ENCODE results near the gene MBP. TPM values are rescaled to one million over a fixed set of nuclear protein-coding genes. Genes with fewer than 3 reads are reported as not detected.

Gene MBP
- total RNA-seq, 4 donors from 2014 or later, result 40.9 to 67.7 (median 51.8) TPM

- peak overlapping the region; percentile 78 to 91 (median 84) for H3K27ac ChIP-seq
- peak overlapping the region in 2 of 4 donors; percentile 0 to 7 for H3K4me3 ChIP-seq
- H3K27me3 ChIP-seq, result no peaks in the 10 kb centered on the region
- TF ChIP-seq CTCF (IDR thresholded peaks at IDR 0.05) (no peak), POLR2A (IDR thresholded peaks at IDR 0.05) (no peak)
- H3K4me1 ChIP-seq, result peaks cover 19 to 57% (median 43%) of the 10 kb centered on the region in 4 donors
- no peaks in the 10 kb centered on the region for H3K36me3 ChIP-seq
- peak in 1 of 3 donors; percentile 45 for DNase-seq
- no peaks in the 10 kb centered on the region for H3K9me3 ChIP-seq
Measured at GRCh38 chr18:77054288-77054605, 78.3 kb downstream of the MBP start.

DNA sequence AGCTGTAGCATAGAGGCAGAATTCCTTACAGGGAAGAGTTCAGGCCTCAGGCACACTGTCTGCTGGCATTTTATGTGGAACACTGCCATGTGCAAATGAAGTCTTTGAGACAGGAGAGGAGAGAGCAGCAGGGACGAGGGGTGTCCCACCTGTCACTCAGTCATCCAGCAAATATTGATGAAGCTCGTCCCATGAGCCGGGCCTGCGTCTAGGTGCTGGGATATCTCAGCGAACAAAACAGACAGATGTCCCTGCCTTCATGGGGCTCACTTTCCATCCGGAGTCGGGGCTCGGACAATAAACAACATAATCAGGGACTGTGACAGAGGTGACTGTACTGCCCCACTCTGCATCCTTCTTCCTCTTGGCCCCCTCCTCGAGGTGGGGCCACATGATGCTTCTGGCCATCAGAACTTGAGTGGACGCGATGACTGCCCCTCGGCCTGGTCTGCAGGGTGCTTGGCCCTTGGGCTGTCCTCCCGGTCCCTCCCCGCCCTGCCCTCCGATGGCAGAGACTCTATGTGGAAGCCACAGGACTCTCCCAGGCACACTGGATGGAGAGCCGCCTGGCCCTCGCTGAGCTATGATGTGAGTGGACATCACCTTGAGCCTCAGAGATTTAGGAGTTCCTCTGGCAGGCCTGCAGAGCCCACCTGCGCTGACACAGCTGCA is 78.8 kb downstream of the MBP start:
- peak in 1 of 3 donors; percentile 15 for DNase-seq
- Histone ChIP-seq H3K36me3 (no peaks in the 10 kb centered on the region), H3K4me1 (peaks cover 19 to 54% (median 43%) of the 10 kb centered on the region in 4 donors), H3K9me3 (no peaks in the 10 kb centered on the region), H3K27me3 (no peaks in the 10 kb centered on the region), H3K27ac (peak overlapping the region; percentile 78 to 91 (median 84)), H3K4me3 (peak overlapping the region in 1 of 4 donors; percentile 7)
- no peak for TF ChIP-seq POLR2A (IDR thresholded peaks at IDR 0.05)
- TF ChIP-seq CTCF (IDR thresholded peaks at IDR 0.05), result no peak

DNA sequence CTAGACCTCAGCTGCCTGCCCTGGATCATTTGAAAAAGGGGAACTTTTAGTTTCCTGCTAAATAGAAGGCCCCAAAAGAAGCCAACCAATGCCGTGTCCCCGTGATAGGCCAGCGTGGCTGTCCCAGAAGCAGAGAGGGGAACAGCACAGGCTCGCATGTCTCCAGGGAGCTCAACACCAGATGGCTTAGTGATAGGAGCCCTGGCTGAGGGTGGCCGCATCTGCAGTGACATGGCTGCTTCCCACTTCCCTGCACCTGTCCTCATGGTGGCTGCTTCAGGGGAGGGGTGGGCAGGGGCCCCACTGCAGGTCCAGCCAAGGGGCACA is 79.6 kb downstream of the MBP start:
- Histone ChIP-seq H3K27me3 (no peaks in the 10 kb centered on the region), H3K4me1 (peaks cover 19 to 46% (median 40%) of the 10 kb centered on the region in 4 donors), H3K27ac (peak overlapping the region; percentile 29 to 91 (median 82)), H3K4me3 (no peak overlapping the region), H3K9me3 (no peaks in the 10 kb centered on the region), H3K36me3 (no peaks in the 10 kb centered on the region)
- DNase-seq, result peak in 2 of 3 donors; percentile 79 to 81
- TF ChIP-seq CTCF (IDR thresholded peaks at IDR 0.05), result no peak
- TF ChIP-seq POLR2A (IDR thresholded peaks at IDR 0.05), result no peak

- Histone ChIP-seq H3K36me3 (no peaks in the 10 kb centered on the region), H3K27me3 (no peaks in the 10 kb centered on the region), H3K4me3 (no peak overlapping the region), H3K9me3 (no peaks in the 10 kb centered on the region), H3K27ac (peak overlapping the region; percentile 29 to 91 (median 82)), H3K4me1 (peaks cover 19 to 45% (median 39%) of the 10 kb centered on the region in 4 donors)
- TF ChIP-seq POLR2A (IDR thresholded peaks at IDR 0.05), result no peak
- TF ChIP-seq CTCF (IDR thresholded peaks at IDR 0.05), result no peak
- DNase-seq, result no peak
Measured at GRCh38 chr18:77052297-77052982, 80.1 kb downstream of the MBP start.

DNA sequence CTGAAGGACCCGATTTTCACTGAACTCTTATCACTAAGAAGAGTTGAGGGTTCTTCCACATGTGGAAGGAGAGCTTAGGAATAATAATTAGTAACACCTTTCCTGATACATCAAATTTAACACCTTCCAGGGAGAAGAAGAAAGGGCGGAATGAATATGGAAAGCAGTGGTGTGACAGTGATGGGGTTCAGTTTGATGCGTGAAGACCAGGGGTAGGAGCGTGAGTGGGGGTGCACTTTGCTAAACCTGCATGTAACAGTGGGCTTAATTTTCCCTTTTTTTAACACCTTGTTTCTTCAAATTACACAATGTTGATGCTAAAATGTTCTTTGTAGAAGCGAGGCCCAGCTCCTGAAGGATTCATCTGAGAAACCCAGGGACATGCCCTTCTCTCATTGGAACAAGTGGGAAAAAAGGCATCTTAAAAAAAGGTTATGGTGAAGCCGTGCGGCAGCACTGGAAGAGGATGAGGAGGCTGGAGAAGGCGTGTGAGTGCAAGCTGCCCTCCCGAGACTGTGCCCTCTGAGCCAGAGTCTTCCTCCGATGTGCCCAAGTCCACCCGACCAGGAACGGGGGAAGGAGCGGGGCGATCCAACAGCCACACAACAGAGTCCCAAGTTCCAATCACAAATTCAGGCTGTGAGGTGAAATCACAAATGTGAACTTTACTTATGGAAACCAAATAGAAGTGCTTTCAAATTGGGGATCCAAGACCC is 80.8 kb downstream of the MBP start:
- peaks cover 0 to 6% (median 0%) of the 10 kb centered on the region in 3 donors for H3K36me3 ChIP-seq
- H3K27me3 ChIP-seq, result no peaks in the 10 kb centered on the region
- H3K4me1 ChIP-seq, result peaks cover 14 to 38% (median 36%) of the 10 kb centered on the region in 4 donors
- no peak overlapping the region for H3K4me3 ChIP-seq
- no peak for DNase-seq
- peak overlapping the region in 1 of 4 donors; percentile 85 for H3K27ac ChIP-seq
- TF ChIP-seq POLR2A (IDR thresholded peaks at IDR 0.05) (no peak), CTCF (IDR thresholded peaks at IDR 0.05) (no peak)
- no peaks in the 10 kb centered on the region for H3K9me3 ChIP-seq
